PC-3 (cell line): ENCODE measurements around the gene IL1RN. TPM values are rescaled to one million over a fixed set of nuclear protein-coding genes. Genes with fewer than 3 reads are reported as not detected.

ENCODE experiments used
- ATAC-seq: fragments of 200-7000 bp; cut with Tn5 transposase; 2 replicates; pipeline ENCODE4 v1.9.1; 2020; ENCODE audit warnings: mild to moderate bottlenecking, moderate library complexity
- BruUV-seq: library from RNA; stranded (reverse); fragments of 400-500 nt; replicated peaks from 2 replicates; lab custom pipeline; 2021; lab: Mats Ljungman, UMichigan
- CTCF ChIA-PET: fragments of 300-600 bp; sonication (Branson Sonifier 250); formaldehyde crosslinking; loops from one replicate; lab custom pipeline; 2022; ENCODE audit warnings: antibody characterized with exemption; lab: Charles Lee
- POLR2A ChIA-PET: fragments of 300-600 bp; sonication (Branson Sonifier 250); formaldehyde crosslinking; loops from one replicate; lab custom pipeline; 2022; ENCODE audit warnings: antibody characterized with exemption; ENCODE audit not compliant: unreplicated experiment; lab: Charles Lee
- DNase-seq: peaks from one replicate; pipeline ENCODE4 v3.0.0-alpha.2; 2015
- H2AFZ ChIP-seq: fragments of 300-600 bp; sonication (generic); 2 replicates; pipeline ENCODE4 v1.6.0; 2016; ENCODE audit warnings: antibody characterized with exemption, low read length
- H3F3A ChIP-seq: fragments of 300-600 bp; sonication (generic); one replicate; pipeline ENCODE4 v1.6.0; 2017; ENCODE audit warnings: antibody characterized with exemption, low read length, control low read depth, mild to moderate bottlenecking; ENCODE audit not compliant: unreplicated experiment
- H3K27ac ChIP-seq: fragments of 300-600 bp; sonication (generic); 2 replicates; pipeline ENCODE4 v1.5.1; 2016; ENCODE audit warnings: mild to moderate bottlenecking, low read length
- H3K27me3 ChIP-seq: fragments of 300-600 bp; sonication (generic); 2 replicates; pipeline ENCODE4 v1.6.1; 2016; ENCODE audit warnings: low read length, mixed read lengths
- H3K36me3 ChIP-seq: fragments of 300-600 bp; sonication (generic); 2 replicates; pipeline ENCODE4 v1.6.1; 2016; ENCODE audit warnings: low read depth, mixed run types, low read length, mixed read lengths
- H3K4me1 ChIP-seq: fragments of 300-600 bp; sonication (generic); 2 replicates; pipeline ENCODE4 v1.5.1; 2016; ENCODE audit warnings: low read length; ENCODE audit not compliant: insufficient read depth
- H3K4me2 ChIP-seq: fragments of 300-600 bp; sonication (generic); 2 replicates; pipeline ENCODE4 v1.6.0; 2016; ENCODE audit warnings: low read length
- H3K4me3 ChIP-seq: fragments of 300-600 bp; sonication (generic); 2 replicates; pipeline ENCODE4 v1.5.1; 2016; ENCODE audit warnings: mild to moderate bottlenecking, low read length, mixed read lengths
- H3K79me2 ChIP-seq: fragments of 300-600 bp; sonication (generic); 2 replicates; pipeline ENCODE4 v1.6.1; 2017; ENCODE audit warnings: low read length, mixed read lengths
- H3K9ac ChIP-seq: fragments of 300-600 bp; sonication (generic); 2 replicates; pipeline ENCODE4 v1.6.0; 2016; ENCODE audit warnings: mild to moderate bottlenecking, low read length
- H3K9me2 ChIP-seq: fragments of 300-600 bp; sonication (generic); replicated peaks from 2 replicates; pipeline ENCODE4 v1.6.1; 2016; ENCODE audit warnings: mixed run types, low read length, mixed read lengths
- H3K9me3 ChIP-seq: fragments of 300-600 bp; sonication (generic); 2 replicates; pipeline ENCODE4 v1.6.1; 2016; ENCODE audit warnings: low read length, mixed read lengths
- H4K20me1 ChIP-seq: fragments of 300-600 bp; sonication (generic); 2 replicates; pipeline ENCODE4 v1.6.1; 2016; ENCODE audit warnings: low read length, mixed read lengths
- CTCF ChIP-seq: fragments of 300-600 bp; sonication (generic); conservative IDR thresholded peaks from 2 replicates; pipeline ENCODE4 v1.5.1; 2017; ENCODE audit warnings: antibody characterized with exemption, low read depth, mild to moderate bottlenecking, low read length
- EZH2 ChIP-seq: fragments of 300-600 bp; sonication (generic); IDR thresholded peaks from one replicate; pipeline ENCODE4 v1.6.1; 2017; ENCODE audit warnings: antibody characterized with exemption, mild to moderate bottlenecking, low read length; ENCODE audit not compliant: unreplicated experiment
- EZH2phosphoT487 ChIP-seq: fragments of 300-600 bp; sonication (generic); IDR thresholded peaks from 2 replicates; pipeline ENCODE4 v1.6.1; 2018; ENCODE audit warnings: mild to moderate bottlenecking, antibody characterized with exemption, low read length, borderline replicate concordance
- intact Hi-C: fragments of 100-400 bp; cut with micrococcal nuclease; formaldehyde crosslinking; loops from 2 replicates; pipeline ENCODE4 v1.9.0; 2023
- total RNA-seq: library from RNA; depleted of rRNA; stranded (reverse); fragments of >200 nt; gene quantifications from 2 replicates; pipeline ENCODE4 v1.2.3, GENCODE V29; 2014

Gene IL1RN
- total RNA-seq, 1 experiment from 2014 or later, result 1.3 TPM

- H3K4me2 ChIP-seq, result peak overlapping the region; percentile 99
Measured at GRCh38 chr2:113157897-113158753, 30.7 kb downstream of the IL1RN start.

GRCh38 chr2:113158884-113159553, 31.6 kb downstream of the IL1RN start:
- TF ChIP-seq EZH2, result no peak
- TF ChIP-seq EZH2phosphoT487, result no peak
- Histone ChIP-seq H3K79me2 (peaks cover 30% of the 10 kb centered on the region), H3K36me3 (no peaks in the 10 kb centered on the region), H3F3A (no peaks in the 10 kb centered on the region), H3K27ac (peak overlapping the region; percentile 90), H2AFZ (no peak overlapping the region), H4K20me1 (no peaks in the 10 kb centered on the region), H3K4me2 (peak overlapping the region; percentile 99), H3K4me3 (peak overlapping the region; percentile 83), H3K9me2 (no peaks in the 10 kb centered on the region), H3K9ac (peak overlapping the region; percentile 66), H3K27me3 (no peaks in the 10 kb centered on the region), H3K9me3 (no peaks in the 10 kb centered on the region), H3K4me1 (peaks cover 30% of the 10 kb centered on the region)
- peak; percentile 21 for ATAC-seq
- CTCF ChIA-PET, result interaction anchor here (1.6 kb wide), 1 partner anchor 21 kb away, joined by 16 read pairs; no protein-coding TSS in a partner anchor
- POLR2A ChIA-PET, result no interaction called here
- intact Hi-C loops, result loop anchor here (1.0 to 5.0 kb wide), 3 partner anchors 40 to 733 kb away; partner anchors contain the start of gene ACTR3
- no TSS peak for BruUV-seq
- peak; percentile 62 for DNase-seq

More at GRCh38 chr2:113157897-113158753, 30.7 kb downstream of the IL1RN start:
- CTCF ChIA-PET, result interaction anchor here (1.6 kb wide), 1 partner anchor 20 kb away, joined by 16 read pairs; no protein-coding TSS in a partner anchor
- POLR2A ChIA-PET, result interaction anchor here (0.5 kb wide), 1 partner anchor 20 kb away, joined by 6 read pairs; no protein-coding TSS in a partner anchor
- no peaks in the 10 kb centered on the region for H3F3A ChIP-seq
- H3K9me3 ChIP-seq, result no peaks in the 10 kb centered on the region
- no peaks in the 10 kb centered on the region for H3K27me3 ChIP-seq
- H3K4me1 ChIP-seq, result peaks cover 30% of the 10 kb centered on the region
- ATAC-seq, result peak; percentile 72
- H4K20me1 ChIP-seq, result no peaks in the 10 kb centered on the region
- DNase-seq, result peak; percentile 89
- H3K36me3 ChIP-seq, result no peaks in the 10 kb centered on the region
- TF ChIP-seq EZH2 (no peak), CTCF (no peak), EZH2phosphoT487 (no peak)
- intact Hi-C loops, result loop anchor here (1.0 to 5.0 kb wide), 3 partner anchors 41 to 734 kb away; partner anchors contain the start of gene ACTR3
- H3K9ac ChIP-seq, result peak overlapping the region; percentile 95
- no peaks in the 10 kb centered on the region for H3K9me2 ChIP-seq
- peaks cover 28% of the 10 kb centered on the region for H3K79me2 ChIP-seq
- H2AFZ ChIP-seq, result peak overlapping the region; percentile 89
- peak overlapping the region; percentile 83 for H3K4me3 ChIP-seq
- TSS peak; percentile 69 for BruUV-seq
- H3K27ac ChIP-seq, result peak overlapping the region; percentile 90

- Histone ChIP-seq H3K27me3 (no peaks in the 10 kb centered on the region), H3K4me1 (peaks cover 30% of the 10 kb centered on the region), H3K79me2 (peaks cover 39% of the 10 kb centered on the region), H3K9me3 (no peaks in the 10 kb centered on the region), H3K27ac (no peak overlapping the region), H3K9me2 (no peaks in the 10 kb centered on the region), H2AFZ (no peak overlapping the region), H3K9ac (no peak overlapping the region), H3K4me3 (no peak overlapping the region), H3F3A (no peaks in the 10 kb centered on the region), H3K36me3 (no peaks in the 10 kb centered on the region), H4K20me1 (no peaks in the 10 kb centered on the region), H3K4me2 (no peak overlapping the region)
- TF ChIP-seq EZH2 (no peak), CTCF (no peak), EZH2phosphoT487 (no peak)
- no TSS peak for BruUV-seq
- DNase-seq, result no peak
- no peak for ATAC-seq
- ChIA-PET POLR2A (no interaction called here), CTCF (no interaction called here)
- intact Hi-C loops, result no loop called here
Measured at GRCh38 chr2:113160248-113160647, 32.9 kb downstream of the IL1RN start.
